Lower leg skin (tissue), 3 donors: Measurements from ENCODE around the gene AFDN.

Experiments used
- CTCF ChIP-seq, 3 donors: fragments of 450-650 bp; IDR thresholded peaks; one replicate each; pipeline ENCODE4 v1.5.1; 2016; ENCODE audit warnings: antibody characterized with exemption in 3 of 3, mild to moderate bottlenecking in 3 of 3, moderate library complexity in 2 of 3
- POLR2A ChIP-seq, 2 donors: fragments of 450-650 bp; IDR thresholded peaks; one replicate each; pipeline ENCODE4 v1.6.1; 2016 to 2017; ENCODE audit warnings: antibody characterized with exemption in 2 of 2, mild to moderate bottlenecking in 1 of 2, moderate library complexity in 1 of 2

- TF ChIP-seq CTCF (IDR thresholded peaks at IDR 0.05): no peak
- no peak for TF ChIP-seq POLR2A (IDR thresholded peaks at IDR 0.05)
Measured at GRCh38 chr6:167831281-167831828, 4.6 kb downstream of the AFDN start.
